ENCODE data around the gene NLGN4X.

The NLGN4X gene

DNA sequence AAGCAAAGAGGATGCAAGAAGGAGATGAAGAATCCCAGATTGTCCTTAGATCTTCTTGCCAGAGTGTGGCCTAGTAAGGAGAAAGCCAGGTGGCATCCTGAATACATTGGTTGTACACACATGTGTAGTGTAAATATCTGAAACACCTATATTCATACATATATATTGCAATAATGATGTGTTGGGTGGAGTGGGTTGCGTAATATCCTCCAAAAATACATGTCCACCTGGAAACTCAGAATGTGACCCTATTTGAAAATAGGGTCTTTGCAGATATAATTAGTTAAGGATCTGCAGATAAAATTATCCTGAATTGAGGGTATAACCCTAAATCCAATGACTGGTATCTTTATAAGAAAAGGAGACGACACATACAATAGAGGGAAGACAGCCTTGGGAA lies 216.3 kb downstream of the NLGN4X start:
- TF ChIP-seq GATA2 (IDR thresholded peaks at IDR 0.05; ENCODE audit: low read depth, low read length) = no peak
- TF ChIP-seq GATA3 (IDR thresholded peaks at IDR 0.05; ENCODE audit: low read depth, low read length) = no peak

DNA sequence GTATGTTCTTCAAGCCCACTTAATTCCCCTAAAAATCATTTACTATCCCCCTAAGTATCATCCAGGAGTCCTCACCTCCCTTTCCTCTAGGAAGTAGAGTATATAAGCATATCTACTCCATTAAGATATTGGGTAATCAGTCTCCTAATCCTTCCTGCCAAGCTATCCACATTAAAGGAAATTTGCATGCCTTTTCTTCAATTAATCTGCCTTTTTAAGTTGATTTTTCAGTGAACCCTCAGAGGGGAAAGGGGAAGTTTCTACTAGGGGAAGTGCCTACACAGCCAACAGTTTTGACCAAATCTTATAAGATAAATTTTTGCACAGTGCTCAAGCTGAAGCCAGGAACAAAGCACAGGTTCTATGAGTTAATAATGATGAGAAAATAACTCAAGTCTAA lies 222.8 kb downstream of the NLGN4X start:
- TF ChIP-seq GATA2 (IDR thresholded peaks at IDR 0.05; ENCODE audit: low read depth, low read length) = no peak
- no peak for TF ChIP-seq GATA3 (IDR thresholded peaks at IDR 0.05; ENCODE audit: low read depth, low read length)

DNA sequence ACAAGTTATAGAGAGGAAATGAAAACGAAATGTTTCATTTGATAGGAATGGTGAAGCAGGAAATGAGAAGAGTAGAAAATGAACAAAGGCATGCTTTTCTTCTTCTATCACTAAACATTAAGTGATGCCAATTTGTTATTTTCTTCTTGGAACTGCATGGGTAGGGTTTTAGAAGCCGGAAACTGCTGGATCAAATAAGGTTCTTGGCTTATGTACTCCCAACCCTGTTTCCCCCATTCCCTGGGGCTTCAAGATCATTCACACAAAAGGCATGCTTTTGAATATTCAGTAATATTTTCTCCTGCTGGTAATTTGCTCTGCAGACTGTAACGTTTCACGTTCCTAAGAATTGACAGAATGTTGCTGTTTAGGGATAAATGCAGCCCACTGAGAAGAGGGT lies 224.1 kb downstream of the NLGN4X start:
- TF ChIP-seq GATA2 (IDR thresholded peaks at IDR 0.05; ENCODE audit: low read depth, low read length) = no peak
- no peak for TF ChIP-seq GATA3 (IDR thresholded peaks at IDR 0.05; ENCODE audit: low read depth, low read length)

DNA sequence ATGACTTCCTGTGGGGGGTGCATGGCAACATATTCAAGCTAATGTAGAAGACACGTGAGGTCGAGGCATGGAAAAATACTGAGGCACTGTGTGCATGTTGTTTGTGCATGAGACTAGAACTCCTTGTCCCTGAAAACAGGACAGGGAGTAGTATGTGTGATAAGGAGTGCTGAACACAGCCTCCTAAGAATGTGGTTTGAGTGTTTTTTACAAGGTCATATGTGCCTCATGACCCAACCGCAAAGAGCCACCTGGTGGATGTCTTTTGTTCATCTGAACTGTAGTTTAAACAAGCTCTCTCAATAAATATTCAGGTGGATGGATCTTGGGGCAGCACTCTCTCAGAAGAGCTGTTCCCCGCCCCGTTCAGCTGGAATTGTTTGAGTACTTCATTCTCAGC lies 226.6 kb downstream of the NLGN4X start:
- TF ChIP-seq GATA3 (IDR thresholded peaks at IDR 0.05; ENCODE audit: low read depth, low read length) (no peak), GATA2 (IDR thresholded peaks at IDR 0.05; ENCODE audit: low read depth, low read length) (no peak)

DNA sequence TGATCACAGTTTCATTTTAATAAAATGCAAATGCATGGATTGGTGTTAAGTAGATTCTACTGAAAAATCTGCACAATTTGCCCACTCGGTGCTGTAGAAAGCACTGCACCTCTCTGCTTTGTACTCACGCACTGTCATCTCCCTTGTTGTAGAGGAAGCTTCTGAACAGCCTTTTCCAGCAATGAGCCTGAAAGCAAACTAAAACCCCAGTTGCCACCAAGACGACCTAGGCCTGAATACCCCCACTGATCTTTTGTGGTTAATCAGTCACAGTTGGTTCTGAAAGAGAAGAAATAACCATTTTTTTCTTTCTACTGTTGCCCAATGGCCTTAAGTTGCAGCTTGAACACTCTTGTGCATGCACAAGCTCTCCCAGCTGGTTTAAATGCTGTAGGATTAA lies 229.8 kb downstream of the NLGN4X start:
- no peak for TF ChIP-seq GATA2 (IDR thresholded peaks at IDR 0.05; ENCODE audit: low read depth, low read length)
- TF ChIP-seq GATA3 (IDR thresholded peaks at IDR 0.05; ENCODE audit: low read depth, low read length) = no peak

DNA sequence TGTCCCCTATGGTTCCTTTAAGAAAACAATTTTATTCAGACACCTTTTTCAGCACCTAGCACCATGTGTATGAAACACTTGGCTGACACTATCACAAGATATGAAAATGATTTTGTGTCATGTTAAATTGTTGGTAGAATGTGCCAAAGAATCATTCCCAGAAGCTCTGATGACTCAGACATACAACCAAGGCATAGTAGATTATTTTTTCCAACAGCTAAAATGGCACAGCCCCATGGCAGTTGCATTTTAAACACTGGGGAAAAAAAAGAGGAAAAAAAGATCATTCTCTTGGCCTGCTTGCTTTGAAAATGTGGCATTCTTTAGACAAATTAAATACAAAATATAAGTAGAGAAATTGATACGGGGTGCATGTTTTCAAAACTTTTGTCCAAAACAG lies 230.2 kb downstream of the NLGN4X start:
- no peak for TF ChIP-seq GATA3 (IDR thresholded peaks at IDR 0.05; ENCODE audit: low read depth, low read length)
- no peak for TF ChIP-seq GATA2 (IDR thresholded peaks at IDR 0.05; ENCODE audit: low read depth, low read length)

DNA sequence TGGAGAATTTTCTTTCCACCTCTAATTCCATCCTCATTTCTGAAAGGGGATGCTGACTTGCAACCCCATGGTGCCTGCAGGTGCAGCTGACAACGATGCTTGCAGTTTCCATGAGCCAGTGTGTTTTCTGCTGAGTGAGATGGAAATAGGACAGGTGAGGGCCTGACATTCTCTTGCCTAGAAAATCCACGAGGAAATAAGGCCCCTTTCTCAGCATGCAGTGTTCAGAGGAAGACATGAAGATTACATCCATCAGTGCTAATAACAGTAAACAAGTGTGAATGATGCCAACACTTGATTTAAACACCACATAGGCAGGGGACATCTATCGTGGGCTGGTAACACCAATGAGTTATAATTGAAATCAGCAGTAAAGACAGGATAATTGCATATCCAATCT lies 237.3 kb downstream of the NLGN4X start:
- TF ChIP-seq GATA2 (IDR thresholded peaks at IDR 0.05; ENCODE audit: low read depth, low read length) = no peak
- no peak for TF ChIP-seq GATA3 (IDR thresholded peaks at IDR 0.05; ENCODE audit: low read depth, low read length)

DNA sequence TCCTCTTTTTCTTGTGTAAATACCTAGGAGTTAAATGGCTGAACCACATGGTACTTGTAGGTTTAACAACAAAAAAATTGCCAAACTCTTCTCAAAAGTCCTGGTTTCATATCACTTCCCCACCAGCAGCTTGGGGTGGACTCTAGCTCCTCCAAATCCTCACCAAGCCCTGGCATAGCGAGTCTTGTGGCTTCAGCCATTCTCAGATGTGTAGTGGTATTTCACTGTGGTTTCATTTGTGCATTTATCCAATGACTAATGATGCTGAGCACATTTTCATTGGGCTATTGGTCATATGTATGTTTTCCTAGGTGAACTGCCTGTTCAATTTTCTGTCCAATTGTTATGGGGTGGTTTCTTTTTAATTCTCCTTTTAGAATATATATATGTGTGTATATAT lies 249.3 kb downstream of the NLGN4X start:
- TF ChIP-seq GATA3 (IDR thresholded peaks at IDR 0.05; ENCODE audit: low read depth, low read length) (no peak), GATA2 (IDR thresholded peaks at IDR 0.05; ENCODE audit: low read depth, low read length) (no peak)

DNA sequence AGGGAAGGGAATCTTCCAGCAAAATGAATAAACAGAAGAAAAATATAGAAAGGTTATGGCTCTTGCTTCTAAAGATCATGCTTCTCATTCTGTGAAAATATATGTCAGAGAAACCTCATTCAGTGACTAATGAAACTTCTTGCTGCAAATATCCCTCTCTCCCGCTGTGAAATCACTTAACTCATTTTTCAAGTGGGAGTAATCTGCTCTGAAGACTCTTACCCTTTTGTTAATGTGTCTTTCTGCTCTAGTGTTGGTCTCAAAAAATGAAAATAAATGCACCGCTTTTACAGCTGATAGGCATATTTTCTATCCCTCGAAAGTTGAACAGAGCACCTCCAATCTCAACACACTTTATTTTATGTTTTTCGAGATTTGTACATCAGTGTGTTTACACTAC lies 252.3 kb downstream of the NLGN4X start:
- TF ChIP-seq GATA3 (IDR thresholded peaks at IDR 0.05; ENCODE audit: low read depth, low read length) = no peak
- no peak for TF ChIP-seq GATA2 (IDR thresholded peaks at IDR 0.05; ENCODE audit: low read depth, low read length)

DNA sequence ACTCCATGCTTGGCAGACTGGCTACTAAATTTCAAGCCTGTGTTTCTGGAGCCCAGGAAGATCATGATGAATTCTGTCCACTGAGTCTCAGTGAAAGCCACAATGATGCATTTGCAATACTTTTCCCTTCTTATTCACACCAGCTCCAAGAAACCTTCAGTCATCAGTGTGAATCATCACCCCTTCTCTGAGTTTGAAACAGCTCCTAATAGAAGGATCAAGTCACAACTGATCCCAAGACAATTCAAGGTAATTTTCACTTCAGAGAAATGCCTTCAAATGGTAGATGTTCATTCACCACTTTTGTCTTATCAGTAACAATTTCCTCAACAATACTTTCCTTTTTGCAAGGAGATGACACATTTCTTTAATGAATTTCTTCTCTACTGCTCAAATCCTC lies 257.4 kb downstream of the NLGN4X start:
- TF ChIP-seq GATA2 (IDR thresholded peaks at IDR 0.05; ENCODE audit: low read depth, low read length) (no peak), GATA3 (IDR thresholded peaks at IDR 0.05; ENCODE audit: low read depth, low read length) (no peak)

DNA sequence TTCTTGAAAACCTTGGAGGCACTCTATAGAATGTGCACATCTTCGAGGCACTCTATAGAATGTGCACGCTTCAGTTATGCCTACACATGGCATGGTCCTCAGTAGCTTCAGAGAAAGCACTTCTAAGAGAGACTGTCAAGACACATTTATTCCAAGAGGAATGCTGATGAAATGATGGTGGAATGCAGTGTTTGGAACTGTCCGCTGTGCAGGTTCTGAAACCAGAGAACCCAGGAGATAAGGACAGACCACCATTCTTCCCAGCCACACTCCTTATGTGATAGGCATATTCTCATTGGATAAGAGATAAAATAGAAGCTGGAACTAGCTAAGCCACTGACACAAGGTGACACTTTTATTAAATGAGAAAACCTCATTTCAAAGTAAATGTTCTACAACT lies 263.3 kb downstream of the NLGN4X start:
- TF ChIP-seq GATA2 (IDR thresholded peaks at IDR 0.05; ENCODE audit: low read depth, low read length) = no peak
- TF ChIP-seq GATA3 (IDR thresholded peaks at IDR 0.05; ENCODE audit: low read depth, low read length) = no peak

DNA sequence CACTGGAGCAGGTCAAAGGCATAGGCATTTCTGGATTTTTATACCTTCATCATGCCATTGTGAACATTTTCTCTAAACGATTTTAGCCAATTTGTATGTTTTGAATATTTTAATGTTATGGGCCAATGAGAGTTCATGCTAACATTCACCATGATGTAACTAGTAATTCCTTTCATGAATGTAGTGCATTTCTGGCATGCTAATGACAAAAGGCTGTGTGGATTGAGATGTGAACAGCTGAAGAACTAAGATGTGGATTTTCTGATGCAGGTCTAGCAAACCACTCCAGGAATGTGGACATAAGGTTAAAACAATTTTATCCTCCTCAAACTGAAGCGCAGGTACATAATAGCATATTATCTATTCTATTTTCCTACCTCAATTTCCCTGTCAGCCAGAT lies 269.4 kb downstream of the NLGN4X start:
- no peak for TF ChIP-seq GATA3 (IDR thresholded peaks at IDR 0.05; ENCODE audit: low read depth, low read length)
- no peak for TF ChIP-seq GATA2 (IDR thresholded peaks at IDR 0.05; ENCODE audit: low read depth, low read length)

DNA sequence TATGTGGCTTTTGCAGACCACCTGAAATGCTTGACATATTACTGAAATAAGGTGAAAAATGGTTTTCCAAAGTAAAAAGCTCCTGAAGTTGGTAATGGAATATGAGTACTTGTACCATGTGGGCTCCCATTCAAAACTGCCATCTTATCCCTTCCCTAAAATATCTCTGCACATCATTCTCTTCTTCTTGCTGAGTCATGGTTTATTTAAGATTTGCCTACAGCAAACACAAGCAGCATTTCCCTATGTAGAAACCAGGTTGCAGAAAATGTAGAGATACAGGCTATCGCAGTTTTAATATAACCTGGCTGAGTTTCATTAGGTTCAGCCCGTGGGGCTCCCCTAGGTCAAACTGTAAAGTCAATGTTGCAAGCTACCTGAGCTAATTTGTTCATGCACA lies 270.1 kb downstream of the NLGN4X start:
- TF ChIP-seq GATA3 (IDR thresholded peaks at IDR 0.05; ENCODE audit: low read depth, low read length) = no peak
- no peak for TF ChIP-seq GATA2 (IDR thresholded peaks at IDR 0.05; ENCODE audit: low read depth, low read length)

DNA sequence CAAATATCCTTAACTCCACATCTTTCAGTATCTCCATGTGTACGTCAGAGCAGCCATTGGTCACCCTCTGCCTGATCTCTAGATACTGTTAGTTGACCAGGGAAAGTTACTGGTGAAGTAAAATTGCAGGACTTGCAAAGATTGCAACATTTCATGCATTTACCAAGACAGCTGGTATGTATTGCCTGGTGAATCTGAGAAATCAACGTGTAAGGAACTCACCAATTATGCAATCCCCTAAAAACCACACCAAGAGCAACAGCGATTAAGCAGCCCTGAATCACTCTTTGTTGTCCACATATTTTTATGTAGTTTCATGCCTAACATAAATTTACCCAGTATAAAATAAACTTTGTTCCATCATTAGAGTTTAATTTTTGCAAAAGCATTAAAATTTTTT lies 271.2 kb downstream of the NLGN4X start:
- TF ChIP-seq GATA2 (IDR thresholded peaks at IDR 0.05; ENCODE audit: low read depth, low read length) (no peak), GATA3 (IDR thresholded peaks at IDR 0.05; ENCODE audit: low read depth, low read length) (no peak)

DNA sequence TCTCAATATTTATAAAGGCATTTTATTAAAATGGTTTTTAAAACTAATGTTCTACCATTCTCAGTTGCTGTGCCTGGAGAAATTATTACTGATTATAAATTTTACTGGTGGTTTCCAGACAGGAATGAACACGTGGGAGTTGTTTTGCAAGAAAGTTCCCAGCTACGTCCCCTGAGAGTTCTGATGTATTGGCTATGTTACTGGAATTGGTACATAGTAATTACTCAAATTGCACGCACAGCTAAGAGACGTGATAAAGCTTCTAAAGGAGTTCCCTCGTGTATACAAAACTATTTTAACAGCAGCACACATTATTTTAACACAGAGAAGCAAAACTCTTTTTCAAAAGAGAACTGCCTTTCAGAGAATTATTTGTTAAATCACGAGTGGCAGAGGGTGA lies 292.2 kb downstream of the NLGN4X start:
- TF ChIP-seq GATA3 (IDR thresholded peaks at IDR 0.05; ENCODE audit: low read depth, low read length) = no peak
- TF ChIP-seq GATA2 (IDR thresholded peaks at IDR 0.05; ENCODE audit: low read depth, low read length) = no peak

DNA sequence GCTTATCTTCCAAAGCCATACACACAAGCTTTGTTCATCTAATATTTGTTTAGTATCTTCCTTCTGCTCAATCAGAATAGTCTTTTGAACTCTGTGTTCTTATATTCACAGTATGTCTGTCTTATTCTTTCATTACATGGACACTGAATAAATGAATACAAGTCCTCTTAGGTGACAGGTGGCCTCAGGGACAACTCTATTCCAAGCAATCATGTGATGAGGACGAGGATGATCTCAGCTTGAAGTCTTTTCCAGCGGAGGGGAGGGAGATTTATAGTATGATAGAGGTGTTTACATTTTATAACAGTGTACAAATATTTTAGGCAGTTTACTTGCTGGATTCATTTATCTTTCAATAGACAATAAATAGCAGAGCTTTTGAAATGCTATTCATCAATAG lies 300.4 kb downstream of the NLGN4X start:
- TF ChIP-seq GATA2 (IDR thresholded peaks at IDR 0.05; ENCODE audit: low read depth, low read length) = no peak
- TF ChIP-seq GATA3 (IDR thresholded peaks at IDR 0.05; ENCODE audit: low read depth, low read length) = no peak

All from SH-SY5Y (cell line).